Trophoblast cell (in vitro differentiated cells and primary cell): ENCODE results near the gene SLC1A5.

ENCODE experiments used
- DNase-seq, 2 donors: peaks; one replicate each; pipeline ENCODE4 v3.0.0-alpha.2; 2016
- H2AFZ ChIP-seq: 2 replicates; pipeline ENCODE4 v1.6.1; 2013; ENCODE audit warnings: low read length, moderate library complexity, mild to moderate bottlenecking; ENCODE audit not compliant: insufficient read depth, poor library complexity
- H2AK5ac ChIP-seq: 2 replicates; pipeline ENCODE4 v1.6.1; 2013; ENCODE audit warnings: mild to moderate bottlenecking, low read length
- H2BK120ac ChIP-seq: 2 replicates; pipeline ENCODE4 v1.6.1; 2013; ENCODE audit warnings: low read length, mild to moderate bottlenecking, moderate library complexity; ENCODE audit not compliant: insufficient read depth, poor library complexity
- H2BK12ac ChIP-seq: 2 replicates; pipeline ENCODE4 v1.6.1; 2013; ENCODE audit warnings: mild to moderate bottlenecking, low read length, moderate library complexity
- H2BK5ac ChIP-seq: 2 replicates; pipeline ENCODE4 v1.6.1; 2013; ENCODE audit warnings: low read length, low read depth, moderate library complexity, mild to moderate bottlenecking; ENCODE audit not compliant: poor library complexity
- H3K14ac ChIP-seq: 2 replicates; pipeline ENCODE4 v1.6.1; 2013; ENCODE audit warnings: mild to moderate bottlenecking, low read length
- H3K18ac ChIP-seq: 2 replicates; pipeline ENCODE4 v1.6.1; 2013; ENCODE audit warnings: mild to moderate bottlenecking, low read length
- H3K23ac ChIP-seq: 2 replicates; pipeline ENCODE4 v1.6.1; 2013; ENCODE audit warnings: low read length
- H3K27ac ChIP-seq: 2 replicates; pipeline ENCODE4 v1.5.1; 2013; ENCODE audit warnings: low read depth, mild to moderate bottlenecking, inconsistent platforms, low read length, moderate library complexity
- H3K27me3 ChIP-seq: 2 replicates; pipeline ENCODE4 v1.6.1; 2013; ENCODE audit warnings: inconsistent platforms, mild to moderate bottlenecking, low read length, moderate library complexity; ENCODE audit not compliant: insufficient read depth
- H3K36me3 ChIP-seq, 2 experiments: 1 replicate in 1 of 2; 2 replicates in 1 of 2; pipeline ENCODE4 v1.6.1; 2013; ENCODE audit warnings: low read length in 2 of 2, mild to moderate bottlenecking in 2 of 2, moderate library complexity in 1 of 2; ENCODE audit not compliant: insufficient read depth in 2 of 2, control insufficient read depth in 1 of 2
- H3K4ac ChIP-seq: 2 replicates; pipeline ENCODE4 v1.6.1; 2013; ENCODE audit warnings: low read depth, mild to moderate bottlenecking, low read length, moderate library complexity
- H3K4me1 ChIP-seq, 2 experiments: 1 replicate in 1 of 2; 2 replicates in 1 of 2; pipeline ENCODE4 v1.6.1; 2013; ENCODE audit warnings: low read length in 2 of 2, mild to moderate bottlenecking in 2 of 2, moderate library complexity in 1 of 2; ENCODE audit not compliant: insufficient read depth in 2 of 2, control insufficient read depth in 1 of 2
- H3K4me2 ChIP-seq: 2 replicates; pipeline ENCODE4 v1.6.1; 2013; ENCODE audit warnings: inconsistent platforms, mild to moderate bottlenecking, low read length, moderate library complexity
- H3K4me3 ChIP-seq: 2 replicates; pipeline ENCODE4 v1.5.1; 2013; ENCODE audit warnings: mild to moderate bottlenecking, low read depth, low read length, inconsistent platforms
- H3K79me1 ChIP-seq: one replicate; pipeline ENCODE4 v1.6.1; 2013; ENCODE audit warnings: low read length
- H3K79me2 ChIP-seq: 2 replicates; pipeline ENCODE4 v1.6.1; 2013; ENCODE audit warnings: low read length, mild to moderate bottlenecking; ENCODE audit not compliant: control insufficient read depth, insufficient read depth, poor library complexity
- H3K9ac ChIP-seq: 2 replicates; pipeline ENCODE4 v1.6.1; 2013; ENCODE audit warnings: mild to moderate bottlenecking, low read length
- H3K9me3 ChIP-seq: 2 replicates; pipeline ENCODE4 v1.6.1; 2013; ENCODE audit warnings: low read depth, mild to moderate bottlenecking, control low read depth, inconsistent platforms, low read length; ENCODE audit not compliant: insufficient read depth
- H4K12ac ChIP-seq: 2 replicates; pipeline ENCODE4 v1.6.1; 2013; ENCODE audit warnings: low read depth, mild to moderate bottlenecking, low read length, moderate library complexity
- H4K8ac ChIP-seq: 2 replicates; pipeline ENCODE4 v1.6.1; 2013; ENCODE audit warnings: low read depth, mild to moderate bottlenecking, low read length, moderate library complexity
- H4K91ac ChIP-seq: one replicate; pipeline ENCODE4 v1.6.1; 2013; ENCODE audit warnings: low read depth, mild to moderate bottlenecking, low read length, moderate library complexity
- WGBS: extraction: QIAGEN DNeasy Blood & Tissue Kit; methylation state at CpG from one replicate; pipeline ENCODE4 v1.1.7; 2013; ENCODE audit warnings: missing lambda C conversion rate; ENCODE audit not compliant: insufficient read length, insufficient coverage; ENCODE audit errors: extremely low coverage; 5-methylcytosine and 5-hydroxymethylcytosine counted together

Gene SLC1A5

GRCh38 chr19:46742926-46743480 is 45.4 kb downstream of the SLC1A5 start:
- Histone ChIP-seq H3K14ac (no peak overlapping the region), H2BK120ac (no peak overlapping the region), H3K4me3 (no peak overlapping the region), H3K4me2 (no peak overlapping the region), H3K23ac (no peak overlapping the region), H4K12ac (no peak overlapping the region), H3K4ac (peak overlapping the region; percentile 64), H3K9me3 (no peaks in the 10 kb centered on the region), H2AFZ (no peak overlapping the region), H3K27ac (no peak overlapping the region), H3K9ac (no peak overlapping the region), H3K27me3 (no peaks in the 10 kb centered on the region), H3K79me2 (peaks cover 42% of the 10 kb centered on the region), H2BK5ac (no peak overlapping the region), H3K4me1 (peaks cover 6 to 7% of the 10 kb centered on the region in 2 experiments), H3K79me1 (peaks cover 14% of the 10 kb centered on the region), H3K18ac (no peak overlapping the region), H3K36me3 (peaks cover 24 to 32% of the 10 kb centered on the region in 2 experiments), H4K91ac (no peak overlapping the region), H2BK12ac (no peak overlapping the region), H2AK5ac (no peak overlapping the region), H4K8ac (no peak overlapping the region)
- no peak for DNase-seq
- WGBS: no CpG with 5 or more reads among the region's 4 CpGs

DNA sequence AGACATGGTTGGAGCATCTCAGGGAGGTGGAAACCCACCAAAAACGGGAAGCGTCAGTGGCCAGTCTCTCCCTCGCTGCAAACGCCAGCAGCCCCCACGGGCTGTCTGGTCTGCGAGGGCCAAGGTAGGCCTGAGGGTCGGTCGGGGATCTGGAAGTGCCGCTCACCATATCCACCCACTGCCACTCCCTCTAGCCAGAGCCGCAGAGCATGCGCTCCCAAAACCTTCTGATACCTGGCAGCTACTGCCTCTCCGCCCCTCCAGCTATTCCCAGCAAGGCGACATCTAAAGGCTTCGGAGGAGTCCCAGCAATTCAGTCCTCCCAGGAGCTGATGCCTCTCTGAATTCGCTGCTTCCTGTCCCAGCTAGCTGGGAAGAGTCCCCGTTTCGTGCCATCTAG is 46.9 kb downstream of the SLC1A5 start:
- H3K79me1 ChIP-seq: peaks cover 10% of the 10 kb centered on the region
- H2BK12ac ChIP-seq: no peak overlapping the region
- no CpG with 5 or more reads among the region's 17 CpGs for WGBS
- no peak overlapping the region for H2AK5ac ChIP-seq
- no peaks in the 10 kb centered on the region for H3K27me3 ChIP-seq
- no peak overlapping the region for H3K23ac ChIP-seq
- no peaks in the 10 kb centered on the region for H3K9me3 ChIP-seq
- no peak overlapping the region for H2AFZ ChIP-seq
- no peak overlapping the region for H3K4me3 ChIP-seq
- H3K4me1 ChIP-seq: peaks cover 3% of the 10 kb centered on the region in 2 experiments
- no peak overlapping the region for H4K91ac ChIP-seq
- no peak overlapping the region for H4K8ac ChIP-seq
- H2BK5ac ChIP-seq: no peak overlapping the region
- H3K4me2 ChIP-seq: no peak overlapping the region
- H3K4ac ChIP-seq: peak overlapping the region; percentile 75
- peaks cover 40 to 48% of the 10 kb centered on the region in 2 experiments for H3K36me3 ChIP-seq
- H2BK120ac ChIP-seq: no peak overlapping the region
- H3K9ac ChIP-seq: no peak overlapping the region
- H4K12ac ChIP-seq: no peak overlapping the region
- H3K18ac ChIP-seq: no peak overlapping the region
- H3K14ac ChIP-seq: no peak overlapping the region
- H3K27ac ChIP-seq: no peak overlapping the region
- no peak for DNase-seq
- H3K79me2 ChIP-seq: peaks cover 39% of the 10 kb centered on the region

DNA sequence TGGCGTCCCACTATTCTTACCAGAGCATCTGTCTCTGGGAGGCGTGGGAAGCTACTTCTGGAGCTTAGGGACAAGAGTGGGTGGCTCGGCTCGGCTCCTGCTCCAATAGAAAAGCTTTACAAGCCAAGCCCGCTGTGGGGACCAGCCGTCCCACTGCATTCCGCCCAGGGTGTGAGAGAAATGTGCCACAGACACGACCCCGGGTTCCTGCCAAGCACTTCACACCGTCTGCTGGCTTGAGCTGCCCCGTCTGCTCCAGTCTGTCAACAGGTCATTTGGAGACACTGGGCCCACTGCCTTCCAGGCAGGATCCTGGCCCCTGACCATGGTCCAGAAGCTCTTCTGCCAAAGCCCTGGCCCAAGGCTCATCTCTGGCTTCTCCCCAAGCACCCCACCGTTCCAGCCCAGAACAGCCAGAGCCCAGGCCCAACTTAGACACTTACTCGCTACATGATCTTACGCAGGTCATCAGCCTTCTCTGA is 49.1 kb downstream of the SLC1A5 start:
- no peak overlapping the region for H3K23ac ChIP-seq
- H3K18ac ChIP-seq: no peak overlapping the region
- H4K91ac ChIP-seq: no peak overlapping the region
- no peak overlapping the region for H2AK5ac ChIP-seq
- H3K27ac ChIP-seq: no peak overlapping the region
- H3K79me1 ChIP-seq: no peaks in the 10 kb centered on the region
- H3K79me2 ChIP-seq: peaks cover 27% of the 10 kb centered on the region
- H2BK12ac ChIP-seq: no peak overlapping the region
- H4K8ac ChIP-seq: no peak overlapping the region
- no peak overlapping the region for H2AFZ ChIP-seq
- no peak overlapping the region for H4K12ac ChIP-seq
- DNase-seq: no peak
- H2BK120ac ChIP-seq: no peak overlapping the region
- no peak overlapping the region for H3K4me2 ChIP-seq
- H3K27me3 ChIP-seq: no peaks in the 10 kb centered on the region
- H3K4me1 ChIP-seq: no peaks in the 10 kb centered on the region
- no peak overlapping the region for H3K9ac ChIP-seq
- H3K4me3 ChIP-seq: no peak overlapping the region
- no CpG with 5 or more reads among the region's 14 CpGs for WGBS
- no peak overlapping the region for H2BK5ac ChIP-seq
- peak overlapping the region; percentile 57 for H3K4ac ChIP-seq
- peaks cover 40 to 48% of the 10 kb centered on the region in 2 experiments for H3K36me3 ChIP-seq
- H3K9me3 ChIP-seq: no peaks in the 10 kb centered on the region
- H3K14ac ChIP-seq: no peak overlapping the region

DNA sequence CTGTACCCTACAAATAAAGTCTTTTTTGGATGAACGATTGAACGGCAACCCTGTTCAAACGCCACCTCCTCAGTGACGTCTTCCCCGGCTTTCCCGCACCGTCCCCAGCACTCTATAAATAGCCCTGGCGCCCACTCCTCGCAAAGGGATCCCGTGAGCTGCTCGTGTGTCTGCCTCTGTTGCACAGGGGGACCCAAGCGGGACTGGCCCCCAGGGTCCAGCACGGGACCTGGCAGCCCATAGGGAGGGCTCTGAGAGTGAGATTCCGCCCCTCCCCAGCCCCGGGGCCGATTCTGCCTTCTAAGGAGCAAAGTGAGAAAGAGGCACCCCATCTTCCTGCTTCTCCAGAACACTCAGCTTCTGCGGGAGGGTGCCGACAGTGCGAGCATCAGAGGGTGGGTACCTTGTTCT is 50.6 kb downstream of the SLC1A5 start:
- H2AK5ac ChIP-seq: no peak overlapping the region
- H4K91ac ChIP-seq: no peak overlapping the region
- no peak overlapping the region for H3K4me2 ChIP-seq
- no peak overlapping the region for H2BK12ac ChIP-seq
- DNase-seq: no peak
- no peak overlapping the region for H3K23ac ChIP-seq
- H3K27me3 ChIP-seq: no peaks in the 10 kb centered on the region
- H4K12ac ChIP-seq: no peak overlapping the region
- peaks cover 2% of the 10 kb centered on the region for H3K9me3 ChIP-seq
- H4K8ac ChIP-seq: no peak overlapping the region
- H3K14ac ChIP-seq: no peak overlapping the region
- H2BK5ac ChIP-seq: no peak overlapping the region
- no peak overlapping the region for H3K4me3 ChIP-seq
- no peak overlapping the region for H3K18ac ChIP-seq
- H3K4me1 ChIP-seq: no peaks in the 10 kb centered on the region
- H3K36me3 ChIP-seq: peaks cover 50 to 58% of the 10 kb centered on the region in 2 experiments
- peak overlapping the region; percentile 15 for H3K4ac ChIP-seq
- H3K79me2 ChIP-seq: peaks cover 23% of the 10 kb centered on the region
- H3K9ac ChIP-seq: no peak overlapping the region
- H3K27ac ChIP-seq: no peak overlapping the region
- H2AFZ ChIP-seq: peak overlapping the region; percentile 30
- no peak overlapping the region for H2BK120ac ChIP-seq
- whole genome bisulfite sequencing: no CpG with 5 or more reads among the region's 19 CpGs
- no peaks in the 10 kb centered on the region for H3K79me1 ChIP-seq
